GM12878 (cell line): ENCODE measurements around the gene ARHGEF6. TPM values are rescaled to one million over a fixed set of nuclear protein-coding genes. Genes with fewer than 3 reads are reported as not detected.

Experiments used
- ATAC-seq: fragments of 200-7000 bp; cut with Tn5 transposase; 3 replicates; pipeline ENCODE4 v1.9.1; 2020; ENCODE audit warnings: mild to moderate bottlenecking, moderate library complexity
- BruUV-seq: library from RNA; stranded (reverse); fragments of 400-500 nt; replicated peaks from 2 replicates; lab custom pipeline; 2021; lab: Mats Ljungman, UMichigan
- CTCF ChIA-PET: fragments of 300-600 bp; sonication (Branson Sonifier 250); formaldehyde crosslinking; extraction: SDS; loops from one replicate; lab custom pipeline; 2021; ENCODE audit warnings: inconsistent platforms; lab: Yijun Ruan, JAX
- POLR2A ChIA-PET: fragments of 350-600 bp; formaldehyde crosslinking; extraction: SDS; loops from one replicate; lab custom pipeline; 2021; ENCODE audit warnings: inconsistent platforms; lab: Charles Lee
- RAD21 ChIA-PET: fragments of 300-600 bp; sonication (Branson Sonifier 250); formaldehyde crosslinking; loops from one replicate; lab custom pipeline; 2023; ENCODE audit warnings: antibody characterized with exemption; ENCODE audit not compliant: unreplicated experiment; lab: Charles Lee
- SMC1A ChIA-PET: fragments of 300-600 bp; sonication (Branson Sonifier 250); formaldehyde crosslinking; loops from one replicate; lab custom pipeline; 2023; ENCODE audit not compliant: unreplicated experiment, uncharacterized antibody; lab: Charles Lee
- DNase-seq: peaks from one replicate; pipeline ENCODE4 v3.0.0-alpha.2; 2011; ENCODE audit warnings: low read depth, low spot score
- FAIRE-seq: peaks from 3 replicates; lab custom pipeline; 2011; peaks lifted over from hg19 to GRCh38; lab: Jason Lieb, UNC
- H2AFZ ChIP-seq: 2 replicates; pipeline ENCODE4 v1.6.0; 2011; ENCODE audit warnings: low read depth, low read length, control low read depth; ENCODE audit not compliant: control insufficient read depth
- H3K27ac ChIP-seq: 2 replicates; pipeline ENCODE4 v1.5.1; 2011; ENCODE audit warnings: control low read depth; ENCODE audit not compliant: control insufficient read depth, insufficient read depth
- H3K27me3 ChIP-seq, 2 experiments: replicated peaks in 1 of 2; 2 replicates each; pipeline versions ENCODE4 v1.6.0 to v1.6.1; 2011; ENCODE audit warnings: low read length in 1 of 2; ENCODE audit not compliant: control insufficient read depth in 2 of 2, insufficient read depth in 2 of 2
- H3K36me3 ChIP-seq, 2 experiments: 2 replicates each; pipeline ENCODE4 v1.5.1; 2011; ENCODE audit warnings: low read length in 1 of 2; ENCODE audit not compliant: control insufficient read depth in 2 of 2, insufficient read depth in 2 of 2
- H3K4me1 ChIP-seq: 2 replicates; pipeline ENCODE4 v1.6.1; 2011; ENCODE audit warnings: mild to moderate bottlenecking, low read length, moderate library complexity, mixed read lengths; ENCODE audit not compliant: control insufficient read depth, insufficient read depth
- H3K4me2 ChIP-seq: 2 replicates; pipeline ENCODE4 v1.6.0; 2011; ENCODE audit warnings: control low read depth; ENCODE audit not compliant: control insufficient read depth, insufficient read depth
- H3K4me3 ChIP-seq: fragments of 200-600 bp; sonication (generic); 2 replicates; pipeline ENCODE4 v1.5.1; 2016
- H3K79me2 ChIP-seq: 2 replicates; pipeline ENCODE4 v1.6.0; 2011; ENCODE audit warnings: low read length; ENCODE audit not compliant: control insufficient read depth, insufficient read depth
- H3K9ac ChIP-seq: 2 replicates; pipeline ENCODE4 v1.8.0; 2011; ENCODE audit warnings: low read length, control low read depth, mixed read lengths; ENCODE audit not compliant: control insufficient read depth, insufficient read depth
- H3K9me3 ChIP-seq: replicated peaks from 3 replicates; pipeline ENCODE4 v1.5.1; 2011; ENCODE audit warnings: mild to moderate bottlenecking, low read length; ENCODE audit not compliant: control insufficient read depth, insufficient read depth
- H4K20me1 ChIP-seq: 2 replicates; pipeline ENCODE4 v1.6.0; 2011; ENCODE audit not compliant: control insufficient read depth, insufficient read depth
- ASH2L ChIP-seq: fragments of 300-600, 200-600 bp; sonication (generic); IDR thresholded peaks from 2 replicates; pipeline ENCODE4 v1.6.1; 2017; ENCODE audit warnings: low read depth, mild to moderate bottlenecking, borderline replicate concordance
- BACH1 ChIP-seq: fragments of 450-650 bp; IDR thresholded peaks from 2 replicates; pipeline ENCODE4 v1.6.1; 2017; ENCODE audit warnings: mild to moderate bottlenecking, borderline replicate concordance
- BHLHE40 ChIP-seq, 2 experiments: fragments of 450-650 bp in 1 of 2; IDR thresholded peaks; 2 replicates each; pipeline ENCODE4 v1.6.1; 2011 to 2017; ENCODE audit warnings: low read depth in 2 of 2, borderline replicate concordance in 1 of 2, improper control_type of control experiment in 1 of 2, low read length in 1 of 2, mild to moderate bottlenecking in 1 of 2
- CEBPB ChIP-seq, 2 experiments: fragments of 150-350 bp in 1 of 2; IDR thresholded peaks; 2 replicates each; pipeline ENCODE4 v1.6.1; 2012 to 2014; ENCODE audit warnings: low read depth in 2 of 2, low read length in 2 of 2, borderline replicate concordance in 1 of 2, inconsistent platforms in 1 of 2
- GATAD2B ChIP-seq: fragments of 450-650 bp; conservative IDR thresholded peaks from 2 replicates; pipeline ENCODE4 v1.6.1; 2017; ENCODE audit warnings: low read depth, mild to moderate bottlenecking, moderate library complexity
- IRF4 ChIP-seq: IDR thresholded peaks from 2 replicates; pipeline ENCODE4 v1.6.1; 2011; ENCODE audit warnings: low read depth, low read length
- JUNB ChIP-seq: IDR thresholded peaks from 2 replicates; pipeline ENCODE4 v1.6.1; 2016; ENCODE audit warnings: antibody characterized with exemption, mild to moderate bottlenecking
- MEF2B ChIP-seq: fragments of 450-650 bp; IDR thresholded peaks from 2 replicates; pipeline ENCODE4 v1.6.1; 2018; ENCODE audit warnings: mild to moderate bottlenecking, moderate library complexity; ENCODE audit not compliant: partially characterized antibody, poor library complexity, severe bottlenecking
- NR2F1 ChIP-seq: fragments of 450-650 bp; conservative IDR thresholded peaks from 2 replicates; pipeline ENCODE4 v1.6.1; 2017; ENCODE audit warnings: mild to moderate bottlenecking
- SIN3A ChIP-seq: IDR thresholded peaks from 2 replicates; pipeline ENCODE4 v1.6.1; 2012; ENCODE audit warnings: low read depth, low read length, improper control_type of control experiment
- TAF1 ChIP-seq: IDR thresholded peaks from 2 replicates; pipeline ENCODE4 v1.6.1; 2011; ENCODE audit warnings: mild to moderate bottlenecking, low read depth, low read length, borderline replicate concordance
- ZNF217 ChIP-seq: fragments of 450-650 bp; IDR thresholded peaks from 2 replicates; pipeline ENCODE4 v1.6.1; 2017; ENCODE audit warnings: antibody characterized with exemption, mild to moderate bottlenecking
- WGBS: methylation state at CpG from one replicate; pipeline ENCODE4 v1.1.6; 2016; ENCODE audit warnings: low lambda C conversion rate; ENCODE audit not compliant: insufficient replicate concordance, insufficient coverage; ENCODE audit errors: missing lambda C conversion rate; 5-methylcytosine and 5-hydroxymethylcytosine counted together
- in situ Hi-C: fragments of 300-500 bp; cut with MboI; formaldehyde crosslinking; loops from 9 replicates; pipeline ENCODE4 v1.14.3; 2018; ENCODE audit warnings: mixed read lengths
- intact Hi-C: fragments of 100-400 bp; cut with micrococcal nuclease; formaldehyde crosslinking; loops from one replicate; pipeline ENCODE4 v1.14.2; 2022; ENCODE audit not compliant: unreplicated experiment
- polyA plus RNA-seq, 11 experiments: library from polyadenylated mRNA; depleted of rRNA in 4 of 11; unstranded in 6 of 11; stranded (reverse) in 5 of 11; fragments of >200 nt; fragmentation: Nextera tagmentation in 4 of 11; fragmentation: Illumina TruSeq in 1 of 11; extraction: Ambion mirVana in 4 of 11; extraction: Trizol in 1 of 11; gene quantifications; 1 replicate in 1 of 11; 2 replicates in 10 of 11; pipeline versions ENCODE4 v1.2.1 to v1.2.3, GENCODE V29; 2011 to 2016; ENCODE audit warnings: inconsistent platforms in 2 of 11, missing spikeins in 2 of 11, low read depth in 1 of 11
- total RNA-seq, 4 experiments: library from RNA; depleted of rRNA in 3 of 4; stranded (reverse); fragments of >200 nt in 3 of 4; fragmentation: Illumina TruSeq in 1 of 4; extraction: Trizol in 1 of 4; gene quantifications; 2 replicates each; pipeline versions ENCODE4 v1.2.1 to v1.2.3, GENCODE V29; 2013 to 2021
- TF ChIP-seq, protein P1 (sequence below): fragments of 450-650 bp; IDR thresholded peaks from 2 replicates; pipeline ENCODE4 v1.6.1; 2018; ENCODE audit warnings: mild to moderate bottlenecking, low read depth, moderate library complexity; ENCODE audit not compliant: partially characterized antibody

The ARHGEF6 gene
- total and polyA plus RNA-seq, 10 of the 15 experiments (the other 5 are each of a cell fraction or from before 2014, with no cell fraction given): 5.4 to 29.7 (median 18.0) TPM

DNA sequence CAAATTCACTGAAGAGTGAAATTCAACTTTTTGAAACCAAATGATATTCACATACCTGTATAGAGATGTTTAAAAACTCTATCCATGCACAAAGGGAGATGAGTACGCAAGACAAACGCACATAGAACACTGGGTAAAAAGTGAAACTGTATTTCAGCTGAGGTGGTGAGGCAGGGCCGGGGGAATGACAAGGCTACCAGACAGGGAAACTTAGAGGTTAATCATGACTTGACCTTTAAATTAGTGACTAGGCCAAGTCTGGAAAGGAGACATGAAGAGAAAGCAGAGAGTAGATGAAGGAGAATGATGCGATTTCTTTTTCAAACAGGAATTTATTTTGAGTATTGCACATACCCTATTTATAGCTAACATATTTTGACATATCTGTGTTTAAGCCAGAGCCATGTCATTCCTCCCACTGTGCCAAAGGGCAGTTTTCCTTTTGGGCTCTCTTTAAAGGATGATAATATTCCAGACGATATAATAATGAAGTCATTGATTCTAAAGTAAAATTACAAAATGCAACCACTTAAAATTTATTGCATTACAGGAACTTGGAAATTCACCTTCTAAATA is 49.4 kb downstream of the ARHGEF6 start:
- in situ Hi-C loops: no loop called here
- BruUV-seq: no TSS peak
- Histone ChIP-seq H3K27me3 (no peaks in the 10 kb centered on the region), H2AFZ (no peak overlapping the region)
- WGBS: 60% methylated on average over 5 of the region's 5 CpGs
- TF ChIP-seq CEBPB (IDR thresholded peaks at IDR 0.05; ENCODE audit: borderline replicate concordance in 1 of 2, low read depth in 2 of 2, low read length in 2 of 2) (no peak), TAF1 (no peak), ASH2L (no peak), MEF2B (no peak), NR2F1 (no peak), JUNB (no peak), ZNF217 (no peak), GATAD2B (no peak), SIN3A (no peak), BHLHE40 (IDR thresholded peaks at IDR 0.05; ENCODE audit: borderline replicate concordance in 1 of 2, low read depth in 2 of 2, low read length in 1 of 2) (no peak), IRF4 (no peak), BACH1 (no peak)
- TF ChIP-seq, protein P1, sequence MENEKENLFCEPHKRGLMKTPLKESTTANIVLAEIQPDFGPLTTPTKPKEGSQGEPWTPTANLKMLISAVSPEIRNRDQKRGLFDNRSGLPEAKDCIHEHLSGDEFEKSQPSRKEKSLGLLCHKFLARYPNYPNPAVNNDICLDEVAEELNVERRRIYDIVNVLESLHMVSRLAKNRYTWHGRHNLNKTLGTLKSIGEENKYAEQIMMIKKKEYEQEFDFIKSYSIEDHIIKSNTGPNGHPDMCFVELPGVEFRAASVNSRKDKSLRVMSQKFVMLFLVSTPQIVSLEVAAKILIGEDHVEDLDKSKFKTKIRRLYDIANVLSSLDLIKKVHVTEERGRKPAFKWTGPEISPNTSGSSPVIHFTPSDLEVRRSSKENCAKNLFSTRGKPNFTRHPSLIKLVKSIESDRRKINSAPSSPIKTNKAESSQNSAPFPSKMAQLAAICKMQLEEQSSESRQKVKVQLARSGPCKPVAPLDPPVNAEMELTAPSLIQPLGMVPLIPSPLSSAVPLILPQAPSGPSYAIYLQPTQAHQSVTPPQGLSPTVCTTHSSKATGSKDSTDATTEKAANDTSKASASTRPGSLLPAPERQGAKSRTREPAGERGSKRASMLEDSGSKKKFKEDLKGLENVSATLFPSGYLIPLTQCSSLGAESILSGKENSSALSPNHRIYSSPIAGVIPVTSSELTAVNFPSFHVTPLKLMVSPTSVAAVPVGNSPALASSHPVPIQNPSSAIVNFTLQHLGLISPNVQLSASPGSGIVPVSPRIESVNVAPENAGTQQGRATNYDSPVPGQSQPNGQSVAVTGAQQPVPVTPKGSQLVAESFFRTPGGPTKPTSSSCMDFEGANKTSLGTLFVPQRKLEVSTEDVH: no peak
- TF ChIP-seq, all 136 proteins: peak for 0
- H3K9ac ChIP-seq: no peak overlapping the region
- DNase-seq (no peak), ATAC-seq (no peak), FAIRE-seq (no peak)
- H3K36me3 ChIP-seq: no peaks in the 10 kb centered on the region
- no peaks in the 10 kb centered on the region for H3K9me3 ChIP-seq
- ChIA-PET POLR2A (no interaction called here), SMC1A (no interaction called here), RAD21 (no interaction called here), CTCF (no interaction called here)
- H3K27ac ChIP-seq: no peak overlapping the region
- H4K20me1 ChIP-seq: no peaks in the 10 kb centered on the region
- intact Hi-C loops: no loop called here
- H3K4me2 ChIP-seq: no peak overlapping the region
- no peak overlapping the region for H3K4me3 ChIP-seq
- H3K79me2 ChIP-seq: no peaks in the 10 kb centered on the region
- no peaks in the 10 kb centered on the region for H3K4me1 ChIP-seq
